Suprapubic skin (tissue), 4 donors: ENCODE data around the gene HNF1A. TPM values are rescaled to one million over a fixed set of nuclear protein-coding genes. Genes with fewer than 3 reads are reported as not detected.

Experiments
- DNase-seq, 2 donors: peaks; one replicate each; pipeline ENCODE4 v3.0.0-alpha.2; 2019; ENCODE audit warnings: low spot score in 2 of 2
- H3K27ac ChIP-seq: fragments of 200-600 bp; sonication (generic); one replicate; pipeline ENCODE4 v1.5.1; 2019
- H3K27me3 ChIP-seq: fragments of 200-600 bp; sonication (generic); one replicate; pipeline ENCODE4 v1.5.1; 2019
- H3K36me3 ChIP-seq: fragments of 200-600 bp; sonication (generic); one replicate; pipeline ENCODE4 v1.5.1; 2019
- H3K4me1 ChIP-seq: fragments of 200-600 bp; sonication (generic); one replicate; pipeline ENCODE4 v1.5.1; 2019
- H3K4me3 ChIP-seq: fragments of 200-600 bp; sonication (generic); one replicate; pipeline ENCODE4 v1.5.1; 2019; ENCODE audit warnings: mild to moderate bottlenecking
- H3K9me3 ChIP-seq: fragments of 200-600 bp; sonication (generic); one replicate; pipeline ENCODE4 v1.5.1; 2019
- CTCF ChIP-seq, 2 donors: fragments of 200-600 bp in 1 of 2; fragments of 450-650 bp in 1 of 2; sonication (generic) in 1 of 2; IDR thresholded peaks; one replicate each; pipeline ENCODE4 v1.5.1; 2016 to 2019; ENCODE audit warnings: antibody characterized with exemption in 2 of 2, mild to moderate bottlenecking in 1 of 2, moderate library complexity in 1 of 2
- EP300 ChIP-seq: sonication (generic); formaldehyde crosslinking; IDR thresholded peaks from one replicate; pipeline ENCODE4 v1.6.1; 2017; ENCODE audit warnings: antibody characterized with exemption
- POLR2A ChIP-seq, 2 donors: fragments of 450-650 bp; IDR thresholded peaks; one replicate each; pipeline ENCODE4 v1.6.1; 2017; ENCODE audit warnings: antibody characterized with exemption in 2 of 2, mild to moderate bottlenecking in 2 of 2, moderate library complexity in 2 of 2
- POLR2AphosphoS5 ChIP-seq, 3 donors: sonication (generic); formaldehyde crosslinking; IDR thresholded peaks; one replicate each; pipeline ENCODE4 v1.6.1; 2017; ENCODE audit warnings: antibody characterized with exemption in 3 of 3
- WGBS: methylation state at CpG from one replicate; pipeline ENCODE4 v1.1.5; 2018; 5-methylcytosine and 5-hydroxymethylcytosine counted together
- total RNA-seq, 4 donors: library from RNA; depleted of rRNA; stranded (reverse); fragments of >200 nt; gene quantifications; one replicate each; pipeline ENCODE4 v1.1.0, GENCODE V29; 2016

The HNF1A gene
- total RNA-seq, 4 donors from 2014 or later: 0.57 TPM; not detected in 3

- DNase-seq: no peak
- H3K36me3 ChIP-seq: no peaks in the 10 kb centered on the region
- no peak overlapping the region for H3K4me3 ChIP-seq
- H3K4me1 ChIP-seq: no peaks in the 10 kb centered on the region
- 90% methylated on average over 3 of the region's 3 CpGs for WGBS
- no peak overlapping the region for H3K27ac ChIP-seq
- TF ChIP-seq POLR2AphosphoS5 (IDR thresholded peaks at IDR 0.05) (no peak), POLR2A (IDR thresholded peaks at IDR 0.05) (no peak), CTCF (IDR thresholded peaks at IDR 0.05) (no peak), EP300 (no peak)
- no peaks in the 10 kb centered on the region for H3K9me3 ChIP-seq
- H3K27me3 ChIP-seq: no peaks in the 10 kb centered on the region
Observed at GRCh38 chr12:120984351-120984898, 6.1 kb downstream of the HNF1A start.

GRCh38 chr12:120988234-120988633 lies 9.9 kb downstream of the HNF1A start:
- Histone ChIP-seq H3K27ac (no peak overlapping the region), H3K4me3 (no peak overlapping the region), H3K27me3 (no peaks in the 10 kb centered on the region), H3K9me3 (no peaks in the 10 kb centered on the region), H3K36me3 (no peaks in the 10 kb centered on the region), H3K4me1 (no peaks in the 10 kb centered on the region)
- 87% methylated on average over 4 of the region's 4 CpGs for WGBS
- TF ChIP-seq CTCF (IDR thresholded peaks at IDR 0.05) (no peak), POLR2AphosphoS5 (IDR thresholded peaks at IDR 0.05) (no peak), POLR2A (IDR thresholded peaks at IDR 0.05) (no peak)
- no peak for DNase-seq

GRCh38 chr12:120988658-120989057 lies 10.3 kb downstream of the HNF1A start:
- Histone ChIP-seq H3K4me3 (no peak overlapping the region), H3K36me3 (no peaks in the 10 kb centered on the region), H3K27me3 (no peaks in the 10 kb centered on the region), H3K27ac (no peak overlapping the region), H3K4me1 (no peaks in the 10 kb centered on the region), H3K9me3 (no peaks in the 10 kb centered on the region)
- no peak for DNase-seq
- TF ChIP-seq EP300: no peak
- no peak for TF ChIP-seq POLR2A (IDR thresholded peaks at IDR 0.05)
- no peak for TF ChIP-seq CTCF (IDR thresholded peaks at IDR 0.05)
- 89% methylated on average over 13 of the region's 17 CpGs for WGBS

GRCh38 chr12:120989687-120990086 lies 11.3 kb downstream of the HNF1A start:
- Histone ChIP-seq H3K4me1 (no peaks in the 10 kb centered on the region), H3K27ac (no peak overlapping the region), H3K9me3 (no peaks in the 10 kb centered on the region), H3K4me3 (no peak overlapping the region), H3K27me3 (no peaks in the 10 kb centered on the region), H3K36me3 (no peaks in the 10 kb centered on the region)
- TF ChIP-seq CTCF (IDR thresholded peaks at IDR 0.05) (no peak), EP300 (no peak), POLR2A (IDR thresholded peaks at IDR 0.05) (no peak), POLR2AphosphoS5 (IDR thresholded peaks at IDR 0.05) (no peak)
- DNase-seq: no peak
- WGBS: 84% methylated on average over 3 of the region's 3 CpGs

GRCh38 chr12:120990487-120991055 lies 12.2 kb downstream of the HNF1A start:
- H3K4me1 ChIP-seq: no peaks in the 10 kb centered on the region
- H3K36me3 ChIP-seq: no peaks in the 10 kb centered on the region
- H3K27me3 ChIP-seq: no peaks in the 10 kb centered on the region
- no peaks in the 10 kb centered on the region for H3K9me3 ChIP-seq
- no peak for DNase-seq
- 80% methylated on average over 2 of the region's 2 CpGs for WGBS
- H3K27ac ChIP-seq: no peak overlapping the region
- TF ChIP-seq POLR2AphosphoS5 (IDR thresholded peaks at IDR 0.05): no peak
- TF ChIP-seq POLR2A (IDR thresholded peaks at IDR 0.05): no peak
- no peak for TF ChIP-seq EP300
- TF ChIP-seq CTCF (IDR thresholded peaks at IDR 0.05): no peak
- H3K4me3 ChIP-seq: no peak overlapping the region
